HG03097 (cell line): ENCODE measurements around the gene CCDC150.
"Not testable (repeated sequence)": the region's sequence is repeated elsewhere in the genome, so short reads cannot be mapped to it uniquely, and the experiment has no call there.

ENCODE experiments used
- ATAC-seq: cut with Tn5 transposase; IDR thresholded peaks from one replicate; pipeline ENCODE4 v1.9.1; 2021; ENCODE audit not compliant: unreplicated experiment, low FRiP score

Gene CCDC150

DNA sequence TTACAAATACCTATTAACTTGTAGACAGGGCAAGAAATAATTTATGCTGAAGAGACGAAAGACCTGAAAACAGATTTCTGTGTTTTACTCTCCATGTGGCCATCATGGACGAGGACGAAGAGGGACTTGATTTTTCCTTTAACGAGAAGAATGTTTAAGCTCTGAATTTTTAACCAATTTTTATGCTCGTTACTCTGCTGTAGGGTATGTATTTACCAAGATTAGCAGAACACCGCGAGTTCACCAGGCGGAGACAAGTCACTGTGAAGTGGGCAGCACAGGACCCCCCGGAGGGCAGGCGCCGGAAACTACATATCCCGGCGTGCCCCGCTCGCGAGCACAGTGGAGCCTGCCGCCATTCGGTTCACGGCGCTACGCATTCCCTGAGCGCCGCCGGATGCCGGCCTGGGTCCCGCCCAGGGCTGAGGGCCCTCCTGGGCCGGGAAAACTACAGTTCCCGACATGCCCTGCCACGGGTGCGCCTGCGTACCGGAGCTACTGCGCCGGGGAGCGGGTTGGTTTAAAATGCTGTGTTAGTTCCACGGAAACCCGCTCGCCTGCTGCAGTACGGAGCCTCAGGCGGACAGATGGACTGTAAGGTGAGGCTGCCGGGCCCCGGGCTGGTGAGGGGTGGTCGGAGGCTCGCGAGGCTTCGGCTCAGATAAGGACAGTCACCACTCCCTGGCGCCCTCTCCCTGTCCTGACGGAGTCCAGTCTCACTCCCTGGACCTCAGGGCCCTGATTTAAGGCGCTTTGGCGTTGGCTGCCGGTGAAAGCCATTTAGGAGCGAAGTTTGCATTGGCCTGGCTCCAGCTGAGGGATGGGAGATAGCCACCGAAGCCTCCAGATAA is at the start of gene CCDC150:
TSS of gene CCDC150 (plus strand) at position 536 of the 851 bp plus-strand sequence. CDS start at position 588, 52 bp downstream.
- ATAC-seq: peak; percentile 100

GRCh38 chr2:196590286-196590685 is 49.2 kb upstream of the CCDC150 start:
- no peak for ATAC-seq

DNA sequence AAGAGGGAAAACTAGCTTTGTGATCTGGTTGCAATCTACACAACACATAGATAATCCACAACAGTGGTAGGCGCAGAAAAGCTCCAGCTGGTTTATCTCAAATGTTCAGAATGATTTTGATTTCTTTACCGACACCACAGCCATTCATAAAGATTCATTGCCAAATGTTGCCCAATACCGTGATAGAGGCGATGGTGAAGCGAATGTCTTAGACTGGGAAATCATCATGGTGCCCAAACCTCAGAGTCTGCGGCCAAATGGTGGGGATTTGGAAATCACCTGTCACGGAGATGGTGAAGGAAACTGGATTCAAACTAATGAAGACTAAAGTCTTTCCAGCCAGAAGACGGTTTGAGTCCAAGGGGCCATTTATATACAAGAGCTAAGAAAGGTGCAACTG is 48.5 kb upstream of the CCDC150 start:
- ATAC-seq: no peak

DNA sequence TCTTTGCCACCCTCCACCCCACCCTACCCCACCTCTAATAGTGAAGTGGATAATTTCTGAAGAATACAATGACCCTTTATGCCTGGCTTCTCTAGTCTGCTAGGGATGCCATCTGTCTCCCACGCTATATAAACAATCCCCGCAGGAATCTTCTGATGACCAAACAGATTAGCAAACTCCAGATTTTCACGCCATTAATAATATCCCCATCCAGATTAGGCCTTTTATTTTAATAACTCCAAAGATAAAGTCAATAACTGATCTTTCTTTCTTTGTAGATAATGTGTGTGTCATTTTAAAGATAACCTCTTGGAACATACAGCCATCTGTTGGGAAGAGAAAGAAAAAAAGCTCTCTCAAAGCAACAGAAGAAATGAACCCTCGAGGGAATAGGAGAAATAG is 47.9 kb upstream of the CCDC150 start:
- ATAC-seq: no peak

- ATAC-seq: no peak
Observed at GRCh38 chr2:196592331-196592910, 47.1 kb upstream of the CCDC150 start.

DNA sequence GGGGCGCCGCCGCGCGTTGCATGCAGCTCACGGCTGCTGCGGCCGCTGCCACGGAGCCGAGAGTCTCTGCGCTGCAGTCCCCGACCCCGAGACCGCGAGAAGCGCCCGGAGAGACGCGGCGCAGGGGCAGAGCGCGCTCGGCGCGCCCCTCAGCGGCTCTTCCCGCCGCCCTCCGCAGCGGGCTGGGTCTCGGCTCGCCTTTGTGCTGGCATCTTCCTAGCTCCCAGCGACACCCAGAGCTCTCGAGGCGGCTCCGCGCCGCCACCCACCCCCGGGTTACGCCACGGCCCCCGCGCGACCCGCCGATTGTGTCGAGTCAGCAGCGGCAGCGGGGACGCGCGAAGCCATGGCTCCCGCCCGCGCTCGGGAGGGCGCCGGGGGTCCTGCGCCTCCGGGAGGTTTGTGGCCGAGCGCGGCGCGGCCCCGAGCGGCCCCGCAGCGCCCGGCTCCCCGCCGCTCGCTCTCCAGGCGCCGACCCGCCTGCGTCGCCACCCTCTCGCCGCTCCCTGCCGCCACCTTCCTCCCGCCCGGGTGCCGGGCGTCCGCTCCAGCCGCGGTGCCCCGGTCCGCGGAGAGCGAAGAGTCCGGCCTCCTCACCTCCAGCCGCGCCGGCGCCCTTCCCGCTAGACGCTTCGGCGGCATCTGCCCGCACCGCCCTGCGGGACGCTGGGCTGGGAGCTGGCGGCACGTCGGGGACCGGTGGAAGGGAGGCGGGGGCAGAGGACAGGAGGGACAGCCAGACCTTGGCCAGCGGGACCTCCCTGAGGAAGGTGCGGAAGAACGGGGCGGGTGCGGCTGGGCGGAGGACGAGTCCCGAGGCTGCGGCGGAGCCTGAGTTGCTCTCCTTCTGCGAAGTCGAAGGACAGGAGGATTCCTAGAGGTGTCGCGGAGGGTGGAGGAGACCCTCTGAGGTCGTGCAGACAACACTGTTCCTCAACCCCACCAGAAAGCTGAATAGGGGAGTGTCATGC is 46.3 kb upstream of the CCDC150 start, which contains the start of gene HECW2:
TSS of gene HECW2 (minus strand) at position 644 of the 971 bp plus-strand sequence.
- ATAC-seq: no peak

- ATAC-seq: no peak
Observed at GRCh38 chr2:196594158-196594557, 45.4 kb upstream of the CCDC150 start.

DNA sequence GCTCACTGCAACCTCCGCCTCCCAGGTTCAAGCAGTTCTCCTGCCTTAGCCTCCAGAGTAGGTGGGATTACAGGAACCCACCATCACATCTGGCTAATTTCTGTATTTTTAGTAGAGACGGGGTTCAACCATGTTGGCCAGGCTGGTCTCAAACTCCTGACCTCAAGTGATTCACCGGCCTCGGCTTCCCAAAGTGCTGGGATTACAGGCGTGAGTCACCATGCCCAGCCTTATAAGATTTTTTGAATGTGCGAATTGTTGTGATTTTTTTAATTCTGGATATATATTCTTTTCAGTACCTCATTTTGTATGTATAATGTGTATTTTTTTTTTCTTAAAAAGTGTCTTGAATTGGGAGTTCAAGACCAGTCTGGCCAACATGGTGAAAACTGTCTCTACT is 42.0 kb upstream of the CCDC150 start:
- no peak for ATAC-seq

GRCh38 chr2:196598412-196598811 is 41.1 kb upstream of the CCDC150 start:
- no peak for ATAC-seq

DNA sequence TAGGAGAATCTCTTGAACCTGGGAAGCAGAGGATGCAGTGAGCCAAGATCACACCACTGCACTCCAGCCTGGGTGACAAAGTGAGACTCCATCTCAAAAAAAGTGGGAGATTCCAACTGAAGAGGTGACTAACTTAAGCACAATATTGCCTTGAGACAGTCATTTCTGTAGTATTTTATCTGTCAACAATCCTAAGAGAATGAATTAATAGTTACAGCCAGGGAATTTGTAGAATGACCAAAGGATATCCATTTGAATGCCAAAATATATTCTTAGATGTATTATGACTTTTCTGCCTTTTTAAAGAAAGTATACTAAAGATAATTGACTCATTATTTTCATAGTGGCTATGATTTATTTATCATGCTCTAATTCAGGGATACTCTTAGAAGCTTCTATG is 40.7 kb upstream of the CCDC150 start:
- ATAC-seq: no peak

DNA sequence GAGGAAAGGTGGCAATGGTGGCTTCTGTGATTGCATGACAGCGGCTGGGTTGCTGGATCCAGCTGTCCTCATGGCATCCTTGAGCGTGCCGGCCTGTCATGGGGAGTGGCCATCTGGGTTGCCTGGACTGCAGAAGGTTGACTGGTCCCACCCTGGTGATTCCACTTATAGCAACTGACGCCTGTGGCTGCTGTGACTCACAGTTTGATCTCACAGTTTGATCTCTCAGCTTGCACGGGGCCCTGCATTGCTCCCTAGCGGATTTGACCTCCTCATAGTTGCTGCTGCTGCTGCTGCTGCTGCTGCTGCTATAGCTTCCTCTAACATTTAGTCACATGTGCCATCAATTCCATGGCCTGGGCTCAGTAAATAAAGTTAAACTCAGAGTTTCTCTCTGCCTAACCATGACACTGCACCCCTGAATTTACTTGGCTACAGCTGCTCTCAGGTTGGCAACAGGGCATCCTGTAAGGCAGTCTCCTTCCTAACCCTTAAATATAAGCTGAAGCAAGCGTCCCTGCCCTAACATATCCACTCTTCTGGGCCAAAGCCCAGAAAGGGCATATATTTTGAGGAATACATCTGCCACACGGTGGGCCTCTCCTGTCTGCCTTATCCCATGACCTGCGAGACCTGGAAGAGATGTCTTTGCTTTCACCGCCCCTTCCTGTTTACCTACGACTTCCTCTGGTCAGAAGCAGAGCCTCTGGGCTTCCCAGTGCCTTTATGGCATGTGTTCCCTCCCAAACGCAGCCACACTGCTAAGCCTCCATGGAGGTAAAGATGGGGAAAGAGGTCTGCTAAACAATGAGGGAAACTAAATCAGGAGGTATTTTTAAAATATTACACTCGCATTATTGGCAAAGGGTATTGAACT is 37.8 kb upstream of the CCDC150 start:
- no peak for ATAC-seq

- no peak for ATAC-seq
Observed at GRCh38 chr2:196604196-196604595, 35.3 kb upstream of the CCDC150 start.

- no peak for ATAC-seq
Observed at GRCh38 chr2:196606516-196606915, 33.0 kb upstream of the CCDC150 start.

DNA sequence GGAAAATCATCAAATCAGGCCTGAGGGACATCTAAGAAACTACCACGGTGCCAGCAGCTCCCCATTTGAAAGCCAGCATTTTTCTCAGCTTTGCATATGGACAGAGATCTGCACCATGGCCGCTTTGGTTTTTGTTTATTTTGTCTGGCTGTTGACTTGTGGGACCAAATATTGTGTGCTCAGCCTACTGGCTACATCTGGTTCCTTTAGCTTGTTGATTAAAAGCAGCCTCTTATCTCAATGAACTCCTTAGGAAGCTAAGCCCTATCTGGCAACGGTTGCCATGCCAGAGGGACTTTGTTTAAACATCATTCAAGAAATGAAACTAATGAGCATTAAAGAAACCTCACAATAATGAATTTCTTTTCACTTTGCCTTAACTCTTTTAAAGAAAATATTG is 32.4 kb upstream of the CCDC150 start:
- ATAC-seq: no peak

- ATAC-seq: not testable (repeated sequence)
Observed at GRCh38 chr2:196607896-196608295, 31.6 kb upstream of the CCDC150 start.

DNA sequence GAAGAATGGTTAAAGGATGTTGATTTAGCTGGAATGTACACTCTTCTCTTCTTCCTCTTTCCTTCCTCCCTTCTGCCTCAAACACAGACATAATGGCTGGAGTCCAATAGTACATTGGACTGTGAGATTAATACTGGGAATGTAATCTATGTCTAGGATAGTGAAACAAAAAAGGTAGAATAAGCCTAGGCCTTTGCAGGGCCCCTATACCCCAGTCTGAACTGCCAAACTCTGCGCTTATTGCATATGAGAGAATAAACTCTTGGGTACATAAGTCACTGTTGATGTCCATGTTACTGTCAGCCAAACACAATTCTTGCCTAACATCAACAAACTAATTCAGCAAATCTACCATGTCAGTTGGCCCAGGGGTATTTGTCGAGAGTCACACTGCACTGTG is 29.7 kb upstream of the CCDC150 start:
- ATAC-seq: no peak

DNA sequence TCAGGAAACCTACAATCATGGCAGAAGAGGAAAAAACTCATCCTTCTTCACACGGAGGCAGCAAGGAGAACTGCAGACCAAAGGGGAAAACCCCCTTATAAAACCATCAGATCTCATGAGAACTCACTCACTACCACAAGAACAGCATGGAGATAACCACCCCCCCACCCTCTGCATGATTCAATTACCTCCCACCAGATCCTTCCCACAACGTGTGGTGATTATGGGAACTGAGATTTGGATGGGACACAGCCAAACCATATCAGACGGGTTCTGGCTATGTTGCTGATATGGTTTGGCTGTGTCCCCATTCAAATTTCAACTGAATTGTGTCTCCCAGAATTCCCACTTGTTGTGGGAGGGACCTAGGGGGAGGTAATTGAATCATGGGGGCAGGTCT is 28.7 kb upstream of the CCDC150 start:
- ATAC-seq: no peak

DNA sequence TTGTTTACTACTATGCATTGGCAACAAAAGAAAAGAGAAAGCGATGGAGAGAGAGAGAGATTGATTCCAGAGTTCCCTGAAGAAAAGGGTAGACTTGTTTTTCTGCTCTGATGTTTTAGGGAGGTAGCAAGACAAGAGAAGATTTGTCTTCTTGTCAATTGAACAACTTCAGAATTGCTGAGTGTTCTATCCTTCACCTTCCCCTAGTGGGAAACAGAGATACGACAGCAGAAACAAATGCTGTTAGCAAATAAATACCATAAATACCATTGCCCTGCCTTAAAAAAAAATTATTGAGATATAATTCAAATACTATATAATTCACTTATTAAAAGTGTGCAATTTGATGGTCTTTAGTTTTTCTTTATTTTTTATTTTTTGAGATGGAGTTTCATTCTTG is 26.2 kb upstream of the CCDC150 start:
- ATAC-seq: no peak

DNA sequence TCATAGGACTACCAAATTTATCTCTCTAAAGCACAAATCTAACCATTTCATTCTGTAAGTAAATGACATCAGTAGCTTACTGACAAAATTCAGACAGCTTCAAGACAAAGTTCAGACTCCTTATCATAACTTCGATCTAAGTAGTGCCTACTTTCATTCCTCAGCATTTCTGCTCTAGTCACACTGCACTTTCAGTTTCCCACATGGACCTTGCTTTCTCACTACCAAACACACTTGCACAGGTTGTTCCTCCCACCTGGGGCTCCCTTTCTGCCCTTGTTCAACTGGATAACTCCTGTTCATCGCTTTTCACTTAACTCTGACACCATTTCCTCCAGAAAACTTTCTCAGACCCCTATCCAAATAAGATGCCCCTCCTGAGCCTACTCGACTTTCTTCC is 22.1 kb upstream of the CCDC150 start:
- ATAC-seq: no peak

DNA sequence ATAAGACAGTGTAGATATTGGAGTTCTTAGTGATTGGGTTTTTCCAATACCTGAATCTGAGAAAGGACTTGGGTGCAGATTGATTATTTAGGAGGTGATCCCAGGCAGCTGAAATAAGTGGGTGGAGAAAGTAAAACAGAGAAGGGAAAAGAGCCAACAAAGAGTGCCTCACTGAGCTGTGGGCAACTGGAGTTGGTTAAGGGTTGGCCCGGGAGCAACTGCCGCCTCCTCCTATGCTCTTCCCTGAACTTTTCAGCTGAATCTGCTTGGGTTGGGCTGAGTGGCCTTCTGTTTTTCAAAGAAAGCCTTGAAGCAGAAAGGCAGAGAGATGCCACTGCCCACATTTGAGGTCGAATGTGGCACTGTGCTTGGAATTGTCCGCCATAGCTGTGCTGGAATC is 20.9 kb upstream of the CCDC150 start:
- ATAC-seq: no peak
